K562 (cell line): Measurements from ENCODE around the gene TSEN34. TPM values are rescaled to one million over a fixed set of nuclear protein-coding genes. Genes with fewer than 3 reads are reported as not detected.
A peak's percentile ranks its signal among the peaks of the same experiment; 100 is the strongest.

ENCODE experiments used
- BCL6 ChIP-seq: fragments of 250-450 bp; sonication (Bioruptor Pico); IDR thresholded peaks from 2 replicates; pipeline ENCODE4 v1.4.0; 2020
- CEBPZ ChIP-seq: fragments of 150-350 bp; IDR thresholded peaks from 2 replicates; pipeline ENCODE4 v1.6.1; 2014; ENCODE audit warnings: low read depth, mild to moderate bottlenecking, low read length, borderline replicate concordance
- CHD1 ChIP-seq: fragments of 200-600 bp; sonication (generic); IDR thresholded peaks from one replicate; pipeline ENCODE4 v1.6.1; 2012; ENCODE audit warnings: mild to moderate bottlenecking, moderate library complexity, low read length, inconsistent platforms
- DEAF1 ChIP-seq: fragments of 450-650 bp; formaldehyde crosslinking; IDR thresholded peaks from 2 replicates; pipeline ENCODE4 v1.4.0; 2020; ENCODE audit warnings: mild to moderate bottlenecking, moderate library complexity
- FOSL1 ChIP-seq: fragments of 200-800 bp; sonication (Bioruptor generic); conservative IDR thresholded peaks from 2 replicates; pipeline ENCODE4 v1.6.1; 2016; ENCODE audit warnings: missing genetic modification characterization, missing compliant biosample characterization
- GTF3C2 ChIP-seq: IDR thresholded peaks from 3 replicates; pipeline ENCODE4 v1.6.1; 2011; ENCODE audit warnings: borderline replicate concordance, mild to moderate bottlenecking, moderate library complexity; ENCODE audit not compliant: insufficient read length; ENCODE audit errors: extremely low read depth
- HLTF ChIP-seq: fragments of 450-650 bp; IDR thresholded peaks from 2 replicates; pipeline ENCODE4 v1.6.1; 2016
- HSF4 ChIP-seq: fragments of 250-450 bp; sonication (Bioruptor Pico); IDR thresholded peaks from 2 replicates; pipeline ENCODE4 v2.1.2; 2022; ENCODE audit warnings: mild to moderate bottlenecking, moderate library complexity, borderline replicate concordance
- KLF10 ChIP-seq: fragments of 250-450 bp; sonication (Bioruptor Pico); IDR thresholded peaks from 2 replicates; pipeline ENCODE4 v1.6.1; 2021; ENCODE audit warnings: matching md5 sums
- MCM7 ChIP-seq, 2 experiments: fragments of 450-650 bp; IDR thresholded peaks; 2 replicates each; pipeline ENCODE4 v1.6.1; 2016 to 2018
- NCOA1 ChIP-seq: fragments of 450-650 bp; IDR thresholded peaks from 2 replicates; pipeline ENCODE4 v1.6.1; 2016; ENCODE audit warnings: low read depth
- PHB ChIP-seq: fragments of 250-450 bp; sonication (Bioruptor Pico); IDR thresholded peaks from 2 replicates; pipeline ENCODE4 v1.5.0; 2021
- PKNOX1 ChIP-seq: fragments of 450-650 bp; IDR thresholded peaks from 2 replicates; pipeline ENCODE4 v1.6.1; 2016
- SMAD2 ChIP-seq: fragments of 150-350 bp; IDR thresholded peaks from 2 replicates; pipeline ENCODE4 v1.6.1; 2014; ENCODE audit warnings: low read depth, mild to moderate bottlenecking, low read length
- SMAD4 ChIP-seq: fragments of 250-450 bp; sonication (Bioruptor Pico); conservative IDR thresholded peaks from 2 replicates; pipeline ENCODE4 v1.8.0; 2021; ENCODE audit warnings: inconsistent platforms, mild to moderate bottlenecking, moderate library complexity
- ZNF23 ChIP-seq: fragments of 250-450 bp; sonication (Bioruptor Pico); IDR thresholded peaks from 2 replicates; pipeline ENCODE4 v1.4.0; 2020; ENCODE audit warnings: mild to moderate bottlenecking
- ZNF398 ChIP-seq: fragments of 250-450 bp; sonication (Bioruptor Pico); IDR thresholded peaks from 2 replicates; pipeline ENCODE4 v1.8.0; 2021; ENCODE audit warnings: moderate library complexity, mild to moderate bottlenecking, inconsistent platforms
- polyA plus RNA-seq, 8 experiments: library from polyadenylated mRNA; depleted of rRNA in 4 of 8; stranded (reverse) in 5 of 8; unstranded in 3 of 8; fragments of >200 nt; fragmentation: Nextera tagmentation in 2 of 8; fragmentation: Illumina TruSeq in 1 of 8; extraction: Ambion mirVana in 2 of 8; extraction: Trizol in 1 of 8; gene quantifications; 2 replicates each; pipeline versions ENCODE4 v1.2.1 to v1.2.3, GENCODE V29; 2011 to 2014; ENCODE audit warnings: inconsistent platforms in 1 of 8, missing spikeins in 1 of 8
- total RNA-seq, 7 experiments: library from RNA; depleted of rRNA in 6 of 7; stranded (reverse); fragments of >200 nt in 6 of 7; fragmentation: Illumina TruSeq in 2 of 7; extraction: Trizol in 2 of 7; gene quantifications; 2 replicates each; pipeline versions ENCODE4 v1.2.1 to v1.2.3, GENCODE V29; 2011 to 2021; ENCODE audit warnings: low replicate concordance in 1 of 7

Gene TSEN34
- total and polyA plus RNA-seq, 9 of the 15 experiments (the other 6 are each of a cell fraction or from before 2014, with no cell fraction given), result 3.1 to 57.6 (median 29.5) TPM

- TF ChIP-seq GTF3C2 (no peak), NCOA1 (peak; percentile 30; the same call in 1 of the 2 replicates), DEAF1 (CRISPR knock-in tag) (no peak), HLTF (no peak), CHD1 (no peak), ZNF23 (no peak), CEBPZ (no peak), HSF4 (CRISPR knock-in tag) (no peak), ZNF398 (CRISPR knock-in tag) (no peak), FOSL1 (tag) (peak; percentile 41), KLF10 (no peak), PKNOX1 (peak; percentile 51), MCM7 (IDR thresholded peaks at IDR 0.05) (no peak), PHB (no peak), SMAD2 (no peak), SMAD4 (no peak; the same call in 1 of the 2 replicates), BCL6 (no peak)
These were observed 18.8 kb downstream of the TSEN34 start (continued) for GRCh38 chr19:54209811-54210494.
